ENCODE measurements around the gene LRRC52.

LRRC52 gene

GRCh38 chr1:165537356-165538109 lies 6.3 kb upstream of the LRRC52 start:
- no peak for DNase-seq (ENCODE audit: low read depth in 2 of 2)

- DNase-seq (ENCODE audit: low read depth in 2 of 2): no peak
Measured at GRCh38 chr1:165539306-165539705, 4.5 kb upstream of the LRRC52 start.

GRCh38 chr1:165539908-165540307 lies 3.9 kb upstream of the LRRC52 start:
- no peak for DNase-seq (ENCODE audit: low read depth in 2 of 2)

GRCh38 chr1:165542015-165542631 lies 1.7 kb upstream of the LRRC52 start:
- no peak for DNase-seq (ENCODE audit: low read depth in 2 of 2)

GRCh38 chr1:165542647-165543046 lies 1.2 kb upstream of the LRRC52 start:
- no peak for DNase-seq (ENCODE audit: low read depth in 2 of 2)

GRCh38 chr1:165544996-165545395 lies 1.2 kb downstream of the LRRC52 start:
- no peak for DNase-seq (ENCODE audit: low read depth in 2 of 2)

GRCh38 chr1:165545974-165546373 lies 2.2 kb downstream of the LRRC52 start:
- DNase-seq (ENCODE audit: low read depth in 2 of 2): no peak

- DNase-seq (ENCODE audit: low read depth in 2 of 2): no peak
Measured at GRCh38 chr1:165549973-165550372, 6.2 kb downstream of the LRRC52 start.

- DNase-seq (ENCODE audit: low read depth in 2 of 2): no peak
Measured at GRCh38 chr1:165551469-165551868, 7.7 kb downstream of the LRRC52 start.

GRCh38 chr1:165560883-165561656 lies 17.3 kb downstream of the LRRC52 start:
- no peak for DNase-seq (ENCODE audit: low read depth in 2 of 2)

GRCh38 chr1:165562571-165562970 lies 18.8 kb downstream of the LRRC52 start:
- no peak for DNase-seq (ENCODE audit: low read depth in 2 of 2)

- no peak for DNase-seq (ENCODE audit: low read depth in 2 of 2)
Measured at GRCh38 chr1:165563551-165563950, 19.8 kb downstream of the LRRC52 start.

GRCh38 chr1:165564561-165564960 lies 20.8 kb downstream of the LRRC52 start:
- no peak for DNase-seq (ENCODE audit: low read depth in 2 of 2)

GRCh38 chr1:165565751-165566490 lies 22.1 kb downstream of the LRRC52 start:
- no peak for DNase-seq (ENCODE audit: low read depth in 2 of 2)

GRCh38 chr1:165570078-165570477 lies 26.3 kb downstream of the LRRC52 start:
- no peak for DNase-seq (ENCODE audit: low read depth in 2 of 2)

GRCh38 chr1:165573787-165574186 lies 30.0 kb downstream of the LRRC52 start:
- no peak for DNase-seq (ENCODE audit: low read depth in 2 of 2)

- no peak for DNase-seq (ENCODE audit: low read depth in 2 of 2)
Measured at GRCh38 chr1:165574295-165574694, 30.5 kb downstream of the LRRC52 start.

GRCh38 chr1:165575468-165576099 lies 31.8 kb downstream of the LRRC52 start:
- no peak for DNase-seq (ENCODE audit: low read depth in 2 of 2)

- DNase-seq (ENCODE audit: low read depth in 2 of 2): no peak
Measured at GRCh38 chr1:165576536-165576935, 32.7 kb downstream of the LRRC52 start.

GRCh38 chr1:165577707-165578106 lies 33.9 kb downstream of the LRRC52 start:
- DNase-seq (ENCODE audit: low read depth in 2 of 2): no peak
